MM.1S (cell line): Measurements from ENCODE around the gene SLC25A19.
"Not testable (repeated sequence)": the region's sequence is repeated elsewhere in the genome, so short reads cannot be mapped to it uniquely, and the experiment has no call there.

Experiments used
- DNase-seq: peaks from one replicate; pipeline ENCODE4 v3.0.0-alpha.2; 2015
- H2AFZ ChIP-seq: fragments of 300-600 bp; sonication (generic); 2 replicates; pipeline ENCODE4 v1.6.0; 2016; ENCODE audit warnings: antibody characterized with exemption, low read length
- H3F3A ChIP-seq: fragments of 300-600 bp; sonication (generic); 2 replicates; pipeline ENCODE4 v1.6.1; 2016; ENCODE audit warnings: mild to moderate bottlenecking, antibody characterized with exemption, low read length, moderate library complexity, mixed read lengths; ENCODE audit not compliant: insufficient read depth
- H3K27ac ChIP-seq: fragments of 300-600 bp; sonication (generic); 2 replicates; pipeline ENCODE4 v1.5.1; 2016; ENCODE audit warnings: mild to moderate bottlenecking, low read length
- H3K27me3 ChIP-seq: fragments of 300-600 bp; sonication (generic); replicated peaks from 2 replicates; pipeline ENCODE4 v1.6.0; 2016; ENCODE audit warnings: low read length; ENCODE audit not compliant: insufficient read depth
- H3K36me3 ChIP-seq: fragments of 300-600 bp; sonication (generic); replicated peaks from 2 replicates; pipeline ENCODE4 v1.6.1; 2016; ENCODE audit warnings: mild to moderate bottlenecking, low read length, mixed read lengths; ENCODE audit not compliant: insufficient read depth
- H3K4me1 ChIP-seq: fragments of 300-600 bp; sonication (generic); 2 replicates; pipeline ENCODE4 v1.6.1; 2016; ENCODE audit warnings: low read length, mixed read lengths
- H3K4me2 ChIP-seq: fragments of 300-600 bp; sonication (generic); 2 replicates; pipeline ENCODE4 v1.6.0; 2016; ENCODE audit warnings: low read depth, low read length
- H3K4me3 ChIP-seq: fragments of 300-600 bp; sonication (generic); 2 replicates; pipeline ENCODE4 v1.5.1; 2016; ENCODE audit warnings: low read length, mixed read lengths
- H3K79me2 ChIP-seq: fragments of 300-600 bp; sonication (generic); 2 replicates; pipeline ENCODE4 v1.6.1; 2016; ENCODE audit warnings: mixed run types, low read length, mixed read lengths
- H3K9ac ChIP-seq: fragments of 300-600 bp; sonication (generic); 2 replicates; pipeline ENCODE4 v1.6.1; 2016; ENCODE audit warnings: low read length, mixed read lengths
- H3K9me2 ChIP-seq: fragments of 300-600 bp; sonication (generic); replicated peaks from 2 replicates; pipeline ENCODE4 v1.6.1; 2016; ENCODE audit warnings: mild to moderate bottlenecking, low read length, mixed read lengths; ENCODE audit not compliant: insufficient read depth
- H3K9me3 ChIP-seq: fragments of 300-600 bp; sonication (generic); replicated peaks from 2 replicates; pipeline ENCODE4 v1.6.1; 2016; ENCODE audit warnings: mild to moderate bottlenecking, low read length, mixed read lengths; ENCODE audit not compliant: insufficient read depth
- H4K20me1 ChIP-seq: fragments of 300-600 bp; sonication (generic); 2 replicates; pipeline ENCODE4 v1.6.1; 2016; ENCODE audit warnings: mild to moderate bottlenecking, low read length, moderate library complexity, mixed read lengths; ENCODE audit not compliant: insufficient read depth
- EZH2 ChIP-seq: fragments of 300-600 bp; sonication (generic); optimal IDR thresholded peaks from 2 replicates; pipeline ENCODE3; 2017; ENCODE audit warnings: low read depth, mild to moderate bottlenecking, antibody characterized with exemption, low read length, mixed read lengths
- EZH2phosphoT487 ChIP-seq: fragments of 300-600 bp; sonication (generic); IDR thresholded peaks from 2 replicates; pipeline ENCODE4 v1.6.1; 2018; ENCODE audit warnings: antibody characterized with exemption, low read length
- TF ChIP-seq, protein P1 (sequence below): fragments of 300-600 bp; sonication (generic); IDR thresholded peaks from 2 replicates; pipeline ENCODE4 v1.5.1; 2016; ENCODE audit warnings: antibody characterized with exemption, low read length, mixed read lengths

The SLC25A19 gene

DNA sequence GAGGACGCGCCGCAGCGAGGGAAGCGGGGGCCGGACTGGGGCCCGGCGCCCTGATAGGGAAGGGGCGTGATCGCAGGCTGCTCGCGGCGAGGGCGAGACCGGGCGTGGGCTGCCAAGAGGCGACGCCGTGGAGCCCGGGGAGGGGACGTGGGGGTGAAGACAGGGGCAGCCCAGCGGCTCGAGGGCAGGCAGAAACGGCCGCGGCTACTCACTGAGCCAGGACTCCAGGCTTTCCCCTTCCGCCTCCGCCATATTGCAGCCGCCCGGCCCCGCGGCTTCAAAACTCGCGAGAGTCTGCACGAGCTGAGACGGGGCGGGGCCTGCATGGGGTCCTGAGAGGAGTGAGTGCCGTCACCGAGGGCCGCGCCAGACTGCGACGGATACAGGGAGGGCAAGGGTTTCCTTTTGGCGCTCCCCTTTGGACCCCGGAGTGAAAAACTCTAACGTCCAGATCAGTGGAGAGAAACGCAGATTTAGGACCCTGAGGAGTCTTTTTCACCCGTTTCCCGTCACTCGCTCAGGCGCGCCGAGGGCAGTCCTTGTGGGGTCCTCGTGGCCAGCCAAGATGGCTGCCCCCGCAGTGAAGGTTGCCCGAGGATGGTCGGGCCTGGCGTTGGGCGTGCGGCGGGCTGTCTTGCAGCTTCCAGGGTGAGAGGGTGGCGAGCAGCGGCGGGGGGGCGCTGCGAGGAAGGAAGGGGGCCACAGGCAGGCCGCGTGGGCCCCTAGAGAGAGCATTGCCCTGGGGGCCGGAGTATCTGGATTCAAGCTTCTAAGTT is 27.7 kb downstream of the SLC25A19 start, which contains the start of the genes GGA3 and MRPS7:
Gene GGA3, minus strand, starts transcription at position 271 of the 776 bp plus-strand sequence. Its CDS starts 19 bp downstream, at position 252.
Gene MRPS7, plus strand, starts transcription at position 544 of the 776 bp plus-strand sequence. Its CDS starts 22 bp downstream, at position 566.
- H3K79me2 ChIP-seq: peaks cover 59% of the 10 kb centered on the region
- peak within 1 kb of the TSS; percentile 96 for H3K9ac ChIP-seq

DNA sequence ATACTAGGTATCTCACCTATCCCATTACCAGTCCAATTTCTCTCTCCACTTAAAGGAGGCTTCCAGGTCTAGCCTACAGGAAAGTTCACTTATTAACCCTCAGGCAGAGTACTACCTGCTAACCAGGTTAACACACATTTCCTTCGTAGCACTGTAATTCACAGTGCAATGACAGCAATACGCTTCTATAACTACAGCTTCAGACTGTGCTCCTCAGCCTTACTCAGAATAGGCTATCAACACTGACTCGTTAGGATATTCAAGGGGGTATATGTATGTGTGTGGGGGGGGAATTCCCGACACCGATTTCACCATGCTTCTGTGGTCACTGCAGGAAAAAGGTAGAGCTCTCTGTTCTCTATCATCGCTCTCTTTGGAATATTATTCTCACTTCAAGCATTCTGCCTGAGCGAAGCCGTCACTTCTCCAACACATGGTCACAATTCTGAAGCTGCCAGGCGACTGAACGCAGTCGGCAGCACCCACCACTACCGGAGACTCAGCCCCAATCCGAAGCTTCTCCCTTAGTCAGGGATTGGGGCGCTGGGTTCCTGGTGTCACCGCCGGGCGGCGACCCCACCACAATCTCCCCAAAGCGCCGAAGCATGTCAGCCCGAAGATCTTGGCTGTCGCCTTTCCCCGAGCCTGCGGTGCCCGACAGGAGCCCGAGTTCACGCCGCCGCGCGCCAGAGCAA is 28.4 kb downstream of the SLC25A19 start:
- Histone ChIP-seq H3K27me3 (no peaks in the 10 kb centered on the region), H3K4me2 (peak overlapping the region; percentile 96), H3K4me1 (peaks cover 15% of the 10 kb centered on the region), H3K27ac (peak overlapping the region; percentile 91; the same call in 1 of the 2 replicates), H3K9me2 (no peaks in the 10 kb centered on the region), H3K9ac (peak overlapping the region; percentile 96), H3K36me3 (no peaks in the 10 kb centered on the region), H2AFZ (peak overlapping the region; percentile 85), H3K79me2 (peaks cover 62% of the 10 kb centered on the region), H4K20me1 (no peaks in the 10 kb centered on the region), H3K4me3 (peak overlapping the region; percentile 92), H3F3A (no peaks in the 10 kb centered on the region), H3K9me3 (no peaks in the 10 kb centered on the region)
- TF ChIP-seq EZH2phosphoT487 (no peak), EZH2 (no peak)
- TF ChIP-seq, protein P1, sequence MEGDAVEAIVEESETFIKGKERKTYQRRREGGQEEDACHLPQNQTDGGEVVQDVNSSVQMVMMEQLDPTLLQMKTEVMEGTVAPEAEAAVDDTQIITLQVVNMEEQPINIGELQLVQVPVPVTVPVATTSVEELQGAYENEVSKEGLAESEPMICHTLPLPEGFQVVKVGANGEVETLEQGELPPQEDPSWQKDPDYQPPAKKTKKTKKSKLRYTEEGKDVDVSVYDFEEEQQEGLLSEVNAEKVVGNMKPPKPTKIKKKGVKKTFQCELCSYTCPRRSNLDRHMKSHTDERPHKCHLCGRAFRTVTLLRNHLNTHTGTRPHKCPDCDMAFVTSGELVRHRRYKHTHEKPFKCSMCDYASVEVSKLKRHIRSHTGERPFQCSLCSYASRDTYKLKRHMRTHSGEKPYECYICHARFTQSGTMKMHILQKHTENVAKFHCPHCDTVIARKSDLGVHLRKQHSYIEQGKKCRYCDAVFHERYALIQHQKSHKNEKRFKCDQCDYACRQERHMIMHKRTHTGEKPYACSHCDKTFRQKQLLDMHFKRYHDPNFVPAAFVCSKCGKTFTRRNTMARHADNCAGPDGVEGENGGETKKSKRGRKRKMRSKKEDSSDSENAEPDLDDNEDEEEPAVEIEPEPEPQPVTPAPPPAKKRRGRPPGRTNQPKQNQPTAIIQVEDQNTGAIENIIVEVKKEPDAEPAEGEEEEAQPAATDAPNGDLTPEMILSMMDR: peak; percentile 17
- no peak for DNase-seq

More for the DNA sequence above, 27.7 kb downstream of the SLC25A19 start, which contains the start of the genes GGA3 and MRPS7:
- H3F3A ChIP-seq: no peaks in the 10 kb centered on the region
- H3K36me3 ChIP-seq: no peaks in the 10 kb centered on the region
- TF ChIP-seq EZH2 (no peak), EZH2phosphoT487 (no peak)
- TF ChIP-seq, protein P1: no peak
- peak within 1 kb of the TSS; percentile 92 for H3K4me3 ChIP-seq
- H3K9me2 ChIP-seq: no peaks in the 10 kb centered on the region
- H3K4me1 ChIP-seq: peaks cover 15% of the 10 kb centered on the region
- H2AFZ ChIP-seq: peak within 1 kb of the TSS; percentile 85
- H3K27me3 ChIP-seq: no peaks in the 10 kb centered on the region
- peak; percentile 95 for DNase-seq
- H3K9me3 ChIP-seq: no peaks in the 10 kb centered on the region
- H3K27ac ChIP-seq: peak within 1 kb of the TSS; percentile 91
- H4K20me1 ChIP-seq: no peaks in the 10 kb centered on the region
- peak within 1 kb of the TSS; percentile 96 for H3K4me2 ChIP-seq

DNA sequence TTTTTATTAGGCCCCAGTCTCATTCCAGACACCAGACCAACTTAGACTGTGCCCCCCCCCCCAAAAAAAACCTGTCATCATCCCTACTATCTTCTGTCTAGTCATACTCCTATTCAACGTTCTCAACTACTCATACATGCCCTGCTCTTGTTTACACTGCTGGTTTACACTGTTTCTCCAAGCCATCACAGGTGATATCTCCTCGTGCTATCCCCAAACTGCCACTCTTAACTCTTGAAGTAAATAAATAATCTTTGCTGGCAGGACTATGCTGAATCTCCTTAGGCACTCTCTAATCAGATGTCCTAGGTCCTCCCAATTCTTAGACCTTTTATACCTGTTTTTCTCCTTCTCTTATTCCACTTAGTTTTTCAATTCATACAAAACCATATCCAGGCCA is 32.0 kb downstream of the SLC25A19 start:
- not testable (repeated sequence) for H3K9me2 ChIP-seq, H3K36me3 ChIP-seq, H3K4me2 ChIP-seq, H3F3A ChIP-seq, H3K27ac ChIP-seq, H3K4me1 ChIP-seq, H3K9me3 ChIP-seq, H3K4me3 ChIP-seq, H3K9ac ChIP-seq, H3K27me3 ChIP-seq, H2AFZ ChIP-seq, H4K20me1 ChIP-seq, DNase-seq
- H3K79me2 ChIP-seq: peaks cover 59% of the 10 kb centered on the region

DNA sequence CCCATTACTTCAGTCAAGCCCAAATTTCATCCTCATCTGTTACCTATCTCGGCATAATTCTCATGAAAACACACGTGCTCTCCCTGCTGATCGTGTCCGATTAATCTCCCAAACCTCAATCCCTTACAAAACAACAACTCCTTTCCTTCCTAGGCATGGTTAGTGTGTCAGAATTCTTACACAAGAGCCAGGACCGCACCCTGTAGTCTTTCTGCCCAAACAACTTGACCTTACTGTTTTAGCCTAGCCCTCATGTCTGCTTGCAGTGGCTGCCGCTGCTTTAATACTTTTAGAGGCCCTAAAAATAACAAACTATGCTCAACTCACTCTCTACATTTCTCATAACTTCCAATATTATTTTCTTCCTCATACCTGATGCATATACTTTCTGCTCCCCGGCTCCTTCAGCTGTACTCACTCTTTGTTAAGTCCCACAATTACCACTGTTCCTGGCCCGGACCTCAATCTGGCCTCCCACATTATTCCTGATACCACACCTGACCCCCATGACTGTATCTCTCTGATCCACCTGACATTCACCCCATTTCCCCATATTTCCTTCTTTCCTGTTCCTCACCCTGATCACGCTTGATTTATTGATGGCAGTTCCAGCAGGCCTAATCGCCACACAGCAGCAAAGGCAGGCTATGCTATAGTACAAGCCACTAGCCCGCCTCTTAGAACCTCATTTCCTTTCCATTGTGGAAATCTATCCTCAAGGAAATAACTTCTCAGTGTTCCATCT is 33.1 kb downstream of the SLC25A19 start:
- H3K79me2 ChIP-seq: peaks cover 61% of the 10 kb centered on the region
- H2AFZ ChIP-seq, H3K4me3 ChIP-seq, H3F3A ChIP-seq, H3K27ac ChIP-seq, H3K27me3 ChIP-seq, H3K36me3 ChIP-seq, DNase-seq, H3K9ac ChIP-seq, H3K4me1 ChIP-seq, H4K20me1 ChIP-seq, H3K9me2 ChIP-seq, H3K9me3 ChIP-seq, H3K4me2 ChIP-seq: not testable (repeated sequence)
